ENCODE measurements around the gene TRAPPC8.
"Not testable (repeated sequence)": the region's sequence is repeated elsewhere in the genome, so short reads cannot be mapped to it uniquely, and the experiment has no call there.

Gene TRAPPC8

GRCh38 chr18:31965316-31965970 lies 22.5 kb upstream of the TRAPPC8 start:
- in situ Hi-C loops (cut with HindIII; ENCODE audit: low sequenced_read_pairs): no loop called here
- H3K4me3 ChIP-seq (ENCODE audit: low read depth, low read length): no peak overlapping the region
- TF ChIP-seq, protein P1, sequence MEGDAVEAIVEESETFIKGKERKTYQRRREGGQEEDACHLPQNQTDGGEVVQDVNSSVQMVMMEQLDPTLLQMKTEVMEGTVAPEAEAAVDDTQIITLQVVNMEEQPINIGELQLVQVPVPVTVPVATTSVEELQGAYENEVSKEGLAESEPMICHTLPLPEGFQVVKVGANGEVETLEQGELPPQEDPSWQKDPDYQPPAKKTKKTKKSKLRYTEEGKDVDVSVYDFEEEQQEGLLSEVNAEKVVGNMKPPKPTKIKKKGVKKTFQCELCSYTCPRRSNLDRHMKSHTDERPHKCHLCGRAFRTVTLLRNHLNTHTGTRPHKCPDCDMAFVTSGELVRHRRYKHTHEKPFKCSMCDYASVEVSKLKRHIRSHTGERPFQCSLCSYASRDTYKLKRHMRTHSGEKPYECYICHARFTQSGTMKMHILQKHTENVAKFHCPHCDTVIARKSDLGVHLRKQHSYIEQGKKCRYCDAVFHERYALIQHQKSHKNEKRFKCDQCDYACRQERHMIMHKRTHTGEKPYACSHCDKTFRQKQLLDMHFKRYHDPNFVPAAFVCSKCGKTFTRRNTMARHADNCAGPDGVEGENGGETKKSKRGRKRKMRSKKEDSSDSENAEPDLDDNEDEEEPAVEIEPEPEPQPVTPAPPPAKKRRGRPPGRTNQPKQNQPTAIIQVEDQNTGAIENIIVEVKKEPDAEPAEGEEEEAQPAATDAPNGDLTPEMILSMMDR (IDR thresholded peaks at IDR 0.05; ENCODE audit: low read depth, low read length, missing control alignments): no peak

GRCh38 chr18:31957728-31958127 lies 14.8 kb upstream of the TRAPPC8 start:
- no peak for DNase-seq (ENCODE audit: low read depth)
- H3K4me3 ChIP-seq (ENCODE audit: low read depth, low read length): no peak overlapping the region
- in situ Hi-C loops (cut with HindIII; ENCODE audit: low sequenced_read_pairs): no loop called here
- TF ChIP-seq, protein P1 (IDR thresholded peaks at IDR 0.05; ENCODE audit: low read depth, low read length, missing control alignments): no peak

More at GRCh38 chr18:31965316-31965970, 22.5 kb upstream of the TRAPPC8 start:
- DNase-seq (ENCODE audit: low read depth): no peak

DNA sequence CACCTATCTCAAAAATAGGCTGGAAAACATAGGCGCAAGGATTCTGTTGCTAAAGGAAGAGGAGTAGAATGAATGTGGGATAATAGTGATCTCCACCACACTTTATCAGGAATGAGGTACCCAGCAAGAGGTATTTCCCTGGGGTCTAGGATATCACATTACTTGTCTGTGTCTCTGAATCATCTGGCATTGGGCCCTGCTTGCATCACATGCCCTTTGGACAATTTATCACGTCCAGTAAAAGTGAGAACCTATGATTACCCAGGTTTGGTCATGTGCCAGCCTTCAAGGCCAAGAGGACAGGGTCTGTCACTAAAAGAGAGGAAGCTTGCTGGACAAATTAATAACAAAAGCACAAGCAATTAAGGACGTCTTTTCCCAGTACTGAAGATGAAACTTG lies 11.4 kb upstream of the TRAPPC8 start:
- no peak overlapping the region for H3K4me3 ChIP-seq (ENCODE audit: low read depth, low read length)
- no peak for DNase-seq (ENCODE audit: low read depth)
- in situ Hi-C loops (cut with HindIII; ENCODE audit: low sequenced_read_pairs): no loop called here
- TF ChIP-seq, protein P1 (IDR thresholded peaks at IDR 0.05; ENCODE audit: low read depth, low read length, missing control alignments): no peak

- in situ Hi-C loops (cut with HindIII; ENCODE audit: low sequenced_read_pairs); H3K4me3 ChIP-seq (ENCODE audit: low read depth, low read length); DNase-seq (ENCODE audit: low read depth): not testable (repeated sequence)
These were observed 10.8 kb upstream of the TRAPPC8 start for GRCh38 chr18:31953699-31954098.

- in situ Hi-C loops (cut with HindIII; ENCODE audit: low sequenced_read_pairs): no loop called here
- TF ChIP-seq, protein P1 (IDR thresholded peaks at IDR 0.05; ENCODE audit: low read depth, low read length, missing control alignments): no peak
- no peak for DNase-seq (ENCODE audit: low read depth)
- no peak overlapping the region for H3K4me3 ChIP-seq (ENCODE audit: low read depth, low read length)
These were observed 9.3 kb upstream of the TRAPPC8 start for GRCh38 chr18:31952223-31952622.

- H3K4me3 ChIP-seq (ENCODE audit: low read depth, low read length): no peak overlapping the region
- TF ChIP-seq, protein P1 (IDR thresholded peaks at IDR 0.05; ENCODE audit: low read depth, low read length, missing control alignments): no peak
These were observed 7.7 kb upstream of the TRAPPC8 start for GRCh38 chr18:31950583-31950982.

GRCh38 chr18:31948349-31948748 lies 5.4 kb upstream of the TRAPPC8 start:
- in situ Hi-C loops (cut with HindIII; ENCODE audit: low sequenced_read_pairs); DNase-seq (ENCODE audit: low read depth); H3K4me3 ChIP-seq (ENCODE audit: low read depth, low read length): not testable (repeated sequence)

More at GRCh38 chr18:31950583-31950982, 7.7 kb upstream of the TRAPPC8 start:
- no peak for DNase-seq (ENCODE audit: low read depth)
- in situ Hi-C loops (cut with HindIII; ENCODE audit: low sequenced_read_pairs): no loop called here
